A549 (cell line): ENCODE measurements around the gene CBFA2T3. TPM values are rescaled to one million over a fixed set of nuclear protein-coding genes. Genes with fewer than 3 reads are reported as not detected.

Experiments used
- ATAC-seq, 2 experiments: fragments of 200-7000 bp in 1 of 2; fragments of >200 bp in 1 of 2; cut with Nextera tagmentation in 1 of 2; cut with Tn5 transposase in 1 of 2; 3 replicates each; pipeline versions ENCODE4 v1.8.0 to v1.9.1; 2018 to 2020; ENCODE audit warnings: mild to moderate bottlenecking in 1 of 2, moderate library complexity in 1 of 2
- CTCF ChIA-PET: fragments of 300-600 bp; sonication (Branson Sonifier 250); formaldehyde crosslinking; extraction: SDS; loops from one replicate; lab custom pipeline; 2021; ENCODE audit warnings: antibody characterized with exemption, inconsistent platforms; lab: Yijun Ruan, JAX
- POLR2A ChIA-PET: fragments of 350-600 bp; formaldehyde crosslinking; extraction: SDS; loops from one replicate; lab custom pipeline; 2021; ENCODE audit warnings: antibody characterized with exemption, inconsistent platforms; lab: Yijun Ruan, JAX
- DNase-seq, 2 experiments: peaks; one replicate each; pipeline versions ENCODE4 v3.0.0 to v3.0.0-alpha.2; 2011 to 2016; ENCODE audit warnings: low read depth in 1 of 2, low spot score in 1 of 2
- FAIRE-seq: peaks from 2 replicates; lab custom pipeline; 2011; peaks lifted over from hg19 to GRCh38; lab: Jason Lieb, UNC
- H3K27ac ChIP-seq, 2 experiments: fragments of >200 bp; sonication (Bioruptor Twin); formaldehyde crosslinking; 3 replicates each; pipeline ENCODE4 v1.5.1; 2016 to 2017
- H3K4me1 ChIP-seq: fragments of >200 bp; sonication (Bioruptor Twin); formaldehyde crosslinking; 3 replicates; pipeline ENCODE4 v1.6.1; 2016
- H3K4me2 ChIP-seq: fragments of >200 bp; sonication (Bioruptor Twin); formaldehyde crosslinking; 3 replicates; pipeline ENCODE4 v1.6.1; 2016
- H3K4me3 ChIP-seq: fragments of >200 bp; sonication (Bioruptor Twin); formaldehyde crosslinking; 3 replicates; pipeline ENCODE4 v1.5.1; 2016
- H3K9me3 ChIP-seq: fragments of >200 bp; sonication (Bioruptor Twin); formaldehyde crosslinking; 3 replicates; pipeline ENCODE4 v1.6.1; 2016
- BHLHE40 ChIP-seq: IDR thresholded peaks from 2 replicates; pipeline ENCODE4 v1.6.1; 2012; ENCODE audit warnings: low read depth, low read length, inconsistent platforms
- CBX2 ChIP-seq: fragments of 200-600 bp; sonication (generic); IDR thresholded peaks from 2 replicates; pipeline ENCODE4 v1.6.1; 2016; ENCODE audit warnings: low read depth, mild to moderate bottlenecking, borderline replicate concordance
- CHD2 ChIP-seq: fragments of 150-350 bp; IDR thresholded peaks from 2 replicates; pipeline ENCODE4 v1.6.1; 2014; ENCODE audit warnings: low read length; ENCODE audit not compliant: partially characterized antibody
- FOSB ChIP-seq: fragments of 250-450 bp; sonication (Bioruptor Pico); IDR thresholded peaks from 2 replicates; pipeline ENCODE4 v1.5.0; 2020; ENCODE audit warnings: mild to moderate bottlenecking, moderate library complexity
- FOSL2 ChIP-seq, 2 experiments: fragments of 450-650 bp in 1 of 2; fragments of >200 bp in 1 of 2; sonication (Bioruptor Twin) in 1 of 2; formaldehyde crosslinking; IDR thresholded peaks; 2 replicates each; pipeline versions ENCODE4 v1.5.0 to v1.6.1; 2016 to 2020; ENCODE audit warnings: mild to moderate bottlenecking in 1 of 2, moderate library complexity in 1 of 2
- HEYL ChIP-seq: fragments of 250-450 bp; sonication (Bioruptor Pico); IDR thresholded peaks from 2 replicates; pipeline ENCODE4 v1.8.0; 2021; ENCODE audit warnings: mild to moderate bottlenecking, moderate library complexity
- HOXB5 ChIP-seq: fragments of 250-450 bp; sonication (Bioruptor Pico); IDR thresholded peaks from 2 replicates; pipeline ENCODE4 v1.5.0; 2020; ENCODE audit warnings: mild to moderate bottlenecking, moderate library complexity
- JUNB ChIP-seq: fragments of >200 bp; sonication (Bioruptor Twin); formaldehyde crosslinking; IDR thresholded peaks from 2 replicates; pipeline ENCODE4 v1.6.1; 2016
- MAZ ChIP-seq: fragments of 150-350 bp; IDR thresholded peaks from 2 replicates; pipeline ENCODE4 v1.6.1; 2014; ENCODE audit warnings: antibody characterized with exemption, low read depth, low read length, borderline replicate concordance
- NR3C1 ChIP-seq: fragments of >200 bp; sonication (Bioruptor Twin); formaldehyde crosslinking; IDR thresholded peaks from 3 replicates; pipeline ENCODE4 v1.6.1; 2017
- RAD21 ChIP-seq, 2 experiments: fragments of >200 bp in 1 of 2; sonication (Bioruptor Twin) in 1 of 2; formaldehyde crosslinking in 1 of 2; IDR thresholded peaks in 1 of 2; conservative IDR thresholded peaks in 1 of 2; 2 replicates in 1 of 2; 3 replicates in 1 of 2; pipeline ENCODE4 v1.6.1; 2012 to 2018; ENCODE audit warnings: inconsistent platforms in 1 of 2
- RFX5 ChIP-seq: fragments of 450-650 bp; IDR thresholded peaks from 2 replicates; pipeline ENCODE4 v1.7.1; 2014; ENCODE audit warnings: antibody characterized with exemption, mild to moderate bottlenecking, moderate library complexity
- TP53 ChIP-seq: fragments of 250-450 bp; sonication (Bioruptor Pico); IDR thresholded peaks from 2 replicates; pipeline ENCODE4 v1.5.0; 2021; ENCODE audit warnings: mild to moderate bottlenecking, moderate library complexity
- WGBS: methylation state at CpG from one replicate; pipeline ENCODE4 v1.1.6; 2017; ENCODE audit errors: missing lambda C conversion rate; 5-methylcytosine and 5-hydroxymethylcytosine counted together
- polyA minus RNA-seq: library from RNA; depleted of rRNA, polyadenylated mRNA; stranded (reverse); fragments of >200 nt; gene quantifications from 2 replicates; pipeline ENCODE4 v1.2.3, GENCODE V29; 2011; rRNA and poly(A)+ RNA removed
- polyA plus RNA-seq, 4 experiments: library from polyadenylated mRNA; depleted of rRNA in 3 of 4; stranded (reverse); fragments of >200 nt; fragmentation: RNase III in 1 of 4; extraction: RNeasy Plus Mini Kit Qiagen cat#74134 plus additional on column Dnase treatment in 1 of 4; gene quantifications; 2 replicates in 3 of 4; 3 replicates in 1 of 4; pipeline ENCODE4 v1.2.3, GENCODE V29; 2011 to 2017
- TF ChIP-seq, protein P1 (sequence below): fragments of >200 bp; sonication (Bioruptor Twin); formaldehyde crosslinking; IDR thresholded peaks from 2 replicates; pipeline ENCODE4 v1.6.1; 2016
- TF ChIP-seq, protein P2 (sequence below): IDR thresholded peaks from 2 replicates; pipeline ENCODE4 v1.6.1; 2012; ENCODE audit warnings: low read depth, borderline replicate concordance
- TF ChIP-seq, protein P3 (sequence below): fragments of 250-450 bp; sonication (Bioruptor Pico); IDR thresholded peaks from 2 replicates; pipeline ENCODE4 v1.5.0; 2021; ENCODE audit warnings: mild to moderate bottlenecking, moderate library complexity, borderline replicate concordance
- TF ChIP-seq, protein P4 (sequence below): fragments of 150-350 bp; IDR thresholded peaks from 2 replicates; pipeline ENCODE4 v1.6.1; 2014; ENCODE audit warnings: low read depth, mild to moderate bottlenecking, low read length
- TF ChIP-seq, protein P5 (sequence below): fragments of 250-450 bp; sonication (Bioruptor Pico); IDR thresholded peaks from 2 replicates; pipeline ENCODE4 v1.5.0; 2020; ENCODE audit warnings: low read depth, mild to moderate bottlenecking, moderate library complexity

Gene CBFA2T3
- not detected in 2 replicates for polyA plus RNA-seq (2011; rRNA removed)
- polyA plus RNA-seq (2012; cell fraction: cytosol; rRNA removed) = 0.03 TPM in 2 replicates
- 0.12 and 0.22 TPM in 2 replicates for polyA plus RNA-seq (2012; cell fraction: nucleus; rRNA removed)
- polyA plus RNA-seq (2017; fragmentation: RNase III; extraction: RNeasy Plus Mini Kit Qiagen cat#74134 plus additional on column Dnase treatment) = 0.05 to 0.34 TPM (median 0.08 TPM) in 3 replicates
- polyA minus RNA-seq = not detected in 2 replicates

DNA sequence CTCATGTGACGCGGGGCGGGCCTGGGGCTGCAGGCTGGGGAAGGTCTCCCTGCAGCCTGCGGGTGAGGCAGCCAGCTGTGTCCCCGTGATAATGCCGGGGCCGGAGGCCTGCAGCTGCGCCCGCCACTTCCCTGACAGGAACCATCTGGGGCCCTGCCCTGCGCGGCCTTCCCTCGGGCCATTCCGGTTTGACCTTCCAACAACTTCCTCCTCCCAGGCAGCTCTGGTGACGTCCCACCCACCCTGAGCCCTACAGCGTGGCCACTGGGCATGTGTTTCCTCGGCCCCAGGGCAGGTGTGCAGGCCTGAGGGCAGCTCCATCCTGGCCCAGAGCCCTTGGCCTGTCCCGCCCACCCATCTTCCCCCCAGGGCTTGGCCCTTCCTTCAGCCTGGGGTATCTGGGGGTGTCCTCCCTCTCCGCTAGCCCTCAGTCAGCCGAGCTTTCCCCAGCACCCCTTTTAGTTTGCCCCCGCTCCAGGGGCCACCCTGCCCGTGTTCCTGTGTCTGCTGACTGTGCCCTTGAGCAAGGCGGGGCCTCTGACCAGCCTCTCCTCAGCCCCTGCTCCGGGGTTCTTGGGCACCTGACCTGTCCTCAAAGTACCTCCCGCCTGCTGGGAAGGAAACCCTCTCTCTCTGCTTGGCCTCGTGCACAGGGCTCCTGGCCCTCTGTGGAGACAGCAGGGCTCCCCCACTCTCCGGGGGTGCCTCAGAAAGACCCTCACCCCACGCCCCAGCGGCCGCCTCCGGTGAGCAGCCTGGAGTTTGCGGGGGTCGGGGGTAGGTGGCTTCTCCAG, at the start of gene CBFA2T3:
Gene CBFA2T3 (minus strand): TSS at position 190 of the 794 bp plus-strand sequence. CDS start 400 bp downstream, outside the sequence.
- no peak for TF ChIP-seq BHLHE40
- no peak for TF ChIP-seq HOXB5 (CRISPR knock-in tag)
- TF ChIP-seq CBX2 = no peak
- TF ChIP-seq NR3C1 = no peak
- TF ChIP-seq, protein P1, sequence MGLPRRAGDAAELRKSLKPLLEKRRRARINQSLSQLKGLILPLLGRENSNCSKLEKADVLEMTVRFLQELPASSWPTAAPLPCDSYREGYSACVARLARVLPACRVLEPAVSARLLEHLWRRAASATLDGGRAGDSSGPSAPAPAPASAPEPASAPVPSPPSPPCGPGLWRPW = no peak
- TF ChIP-seq, protein P2, sequence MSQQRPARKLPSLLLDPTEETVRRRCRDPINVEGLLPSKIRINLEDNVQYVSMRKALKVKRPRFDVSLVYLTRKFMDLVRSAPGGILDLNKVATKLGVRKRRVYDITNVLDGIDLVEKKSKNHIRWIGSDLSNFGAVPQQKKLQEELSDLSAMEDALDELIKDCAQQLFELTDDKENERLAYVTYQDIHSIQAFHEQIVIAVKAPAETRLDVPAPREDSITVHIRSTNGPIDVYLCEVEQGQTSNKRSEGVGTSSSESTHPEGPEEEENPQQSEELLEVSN = no peak
- TF ChIP-seq, all 56 proteins: peak for 0
- no peak within 1 kb of the TSS for H3K4me3 ChIP-seq
- H3K9me3 ChIP-seq = no peaks in the 10 kb centered on the region
- no peak within 1 kb of the TSS for H3K27ac ChIP-seq
- no peaks in the 10 kb centered on the region for H3K4me1 ChIP-seq
- POLR2A ChIA-PET = no interaction called here
- no peak for FAIRE-seq
- 58% methylated on average over 12 of the region's 32 CpGs for WGBS
- H3K4me2 ChIP-seq = no peak within 1 kb of the TSS
- ATAC-seq = no peak
- CTCF ChIA-PET = interaction anchor here (0.9 kb wide), 1 partner anchor 190 kb away, joined by 3 read pairs; no protein-coding TSS in a partner anchor
- no peak for DNase-seq

DNA sequence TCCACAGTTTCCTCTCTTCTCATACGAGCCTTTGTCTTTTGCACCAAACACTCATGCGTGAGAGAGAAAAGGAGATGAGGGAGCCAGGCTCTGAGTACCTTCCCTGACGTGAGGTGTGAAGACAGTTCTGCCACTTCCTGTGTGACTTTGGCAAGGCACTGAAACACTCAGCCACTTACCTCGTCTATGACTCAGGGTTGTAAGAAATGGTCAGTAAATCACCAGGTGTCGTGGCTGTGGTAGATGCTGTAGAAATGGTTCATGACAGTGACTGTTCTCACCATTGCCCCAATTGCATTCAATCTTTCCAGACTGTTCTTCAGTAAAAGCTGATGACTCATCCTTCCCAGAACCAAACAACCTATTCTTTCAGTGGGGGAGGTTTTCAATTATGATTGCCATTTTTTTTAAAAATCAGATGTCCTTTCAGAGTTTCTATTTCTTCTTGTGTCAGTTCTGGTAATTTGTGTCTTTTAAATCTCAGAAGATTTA, 49.2 kb upstream of the CBFA2T3 start:
- POLR2A ChIA-PET = no interaction called here
- Histone ChIP-seq H3K9me3 (peaks cover 29% of the 10 kb centered on the region), H3K4me3 (no peak overlapping the region), H3K27ac (no peak overlapping the region), H3K4me1 (no peaks in the 10 kb centered on the region), H3K4me2 (no peak overlapping the region)
- CTCF ChIA-PET = no interaction called here
- DNase-seq = no peak
- no peak for TF ChIP-seq FOSL2 (IDR thresholded peaks at IDR 0.05)
- peak; percentile 67 for TF ChIP-seq FOSL2 (CRISPR knock-in tag; IDR thresholded peaks at IDR 0.05)
- TF ChIP-seq, protein P1 = no peak
- FAIRE-seq = no peak
- no peak for ATAC-seq
- WGBS = 20% methylated on average over 5 of the region's 5 CpGs

DNA sequence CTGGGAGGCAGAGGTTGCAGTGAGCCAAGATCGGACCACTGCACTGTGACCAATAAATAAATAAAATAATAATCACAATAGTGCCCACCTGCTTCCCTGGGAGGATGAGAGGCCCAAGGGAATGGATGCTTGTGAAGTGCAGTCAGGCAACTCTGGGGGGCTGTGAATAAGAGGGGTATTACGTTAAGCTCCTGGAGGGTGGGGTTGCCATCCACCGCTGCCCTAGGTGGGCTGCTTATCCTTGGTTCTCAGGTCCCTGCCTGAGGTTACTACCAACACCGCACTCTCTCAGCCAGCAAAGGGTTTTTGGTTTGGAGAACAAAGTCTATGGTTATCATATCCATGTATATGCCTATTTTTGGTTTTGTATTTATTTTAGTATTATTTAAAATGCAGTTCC, 48.6 kb upstream of the CBFA2T3 start:
- DNase-seq (no peak), ATAC-seq (no peak), FAIRE-seq (no peak)
- no peak overlapping the region for H3K4me2 ChIP-seq
- TF ChIP-seq FOSB (no peak), RAD21 (conservative IDR thresholded peaks at IDR 0.05 in 1 of 2, IDR thresholded peaks at IDR 0.05 in 1 of 2) (no peak), JUNB (no peak), HEYL (CRISPR knock-in tag) (no peak), RFX5 (no peak), MAZ (no peak), CHD2 (no peak), TP53 (no peak)
- TF ChIP-seq, protein P2 = no peak
- TF ChIP-seq, protein P3, sequence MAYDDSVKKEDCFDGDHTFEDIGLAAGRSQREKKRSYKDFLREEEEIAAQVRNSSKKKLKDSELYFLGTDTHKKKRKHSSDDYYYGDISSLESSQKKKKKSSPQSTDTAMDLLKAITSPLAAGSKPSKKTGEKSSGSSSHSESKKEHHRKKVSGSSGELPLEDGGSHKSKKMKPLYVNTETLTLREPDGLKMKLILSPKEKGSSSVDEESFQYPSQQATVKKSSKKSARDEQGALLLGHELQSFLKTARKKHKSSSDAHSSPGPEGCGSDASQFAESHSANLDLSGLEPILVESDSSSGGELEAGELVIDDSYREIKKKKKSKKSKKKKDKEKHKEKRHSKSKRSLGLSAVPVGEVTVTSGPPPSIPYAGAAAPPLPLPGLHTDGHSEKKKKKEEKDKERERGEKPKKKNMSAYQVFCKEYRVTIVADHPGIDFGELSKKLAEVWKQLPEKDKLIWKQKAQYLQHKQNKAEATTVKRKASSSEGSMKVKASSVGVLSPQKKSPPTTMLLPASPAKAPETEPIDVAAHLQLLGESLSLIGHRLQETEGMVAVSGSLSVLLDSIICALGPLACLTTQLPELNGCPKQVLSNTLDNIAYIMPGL (CRISPR knock-in tag) = no peak
- TF ChIP-seq, protein P4, sequence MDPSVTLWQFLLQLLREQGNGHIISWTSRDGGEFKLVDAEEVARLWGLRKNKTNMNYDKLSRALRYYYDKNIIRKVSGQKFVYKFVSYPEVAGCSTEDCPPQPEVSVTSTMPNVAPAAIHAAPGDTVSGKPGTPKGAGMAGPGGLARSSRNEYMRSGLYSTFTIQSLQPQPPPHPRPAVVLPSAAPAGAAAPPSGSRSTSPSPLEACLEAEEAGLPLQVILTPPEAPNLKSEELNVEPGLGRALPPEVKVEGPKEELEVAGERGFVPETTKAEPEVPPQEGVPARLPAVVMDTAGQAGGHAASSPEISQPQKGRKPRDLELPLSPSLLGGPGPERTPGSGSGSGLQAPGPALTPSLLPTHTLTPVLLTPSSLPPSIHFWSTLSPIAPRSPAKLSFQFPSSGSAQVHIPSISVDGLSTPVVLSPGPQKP = no peak
- TF ChIP-seq, protein P5, sequence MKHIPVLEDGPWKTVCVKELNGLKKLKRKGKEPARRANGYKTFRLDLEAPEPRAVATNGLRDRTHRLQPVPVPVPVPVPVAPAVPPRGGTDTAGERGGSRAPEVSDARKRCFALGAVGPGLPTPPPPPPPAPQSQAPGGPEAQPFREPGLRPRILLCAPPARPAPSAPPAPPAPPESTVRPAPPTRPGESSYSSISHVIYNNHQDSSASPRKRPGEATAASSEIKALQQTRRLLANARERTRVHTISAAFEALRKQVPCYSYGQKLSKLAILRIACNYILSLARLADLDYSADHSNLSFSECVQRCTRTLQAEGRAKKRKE (CRISPR knock-in tag) = no peak
- 14% methylated on average over 4 of the region's 4 CpGs for WGBS
- POLR2A ChIA-PET = no interaction called here
- H3K4me3 ChIP-seq = no peak overlapping the region
- no peak overlapping the region for H3K27ac ChIP-seq
- H3K4me1 ChIP-seq = no peaks in the 10 kb centered on the region
- H3K9me3 ChIP-seq = peaks cover 24% of the 10 kb centered on the region
- CTCF ChIA-PET = no interaction called here
